ENCODE results near the gene ETV2. TPM values are rescaled to one million over a fixed set of nuclear protein-coding genes. Genes with fewer than 3 reads are reported as not detected.
A peak's percentile ranks its signal among the peaks of the same experiment; 100 is the strongest.
"Not testable (repeated sequence)": the region's sequence is repeated elsewhere in the genome, so short reads cannot be mapped to it uniquely, and the experiment has no call there.

Gene ETV2
- total RNA-seq, 1 donor from 2014 or later: 0.35 TPM

DNA sequence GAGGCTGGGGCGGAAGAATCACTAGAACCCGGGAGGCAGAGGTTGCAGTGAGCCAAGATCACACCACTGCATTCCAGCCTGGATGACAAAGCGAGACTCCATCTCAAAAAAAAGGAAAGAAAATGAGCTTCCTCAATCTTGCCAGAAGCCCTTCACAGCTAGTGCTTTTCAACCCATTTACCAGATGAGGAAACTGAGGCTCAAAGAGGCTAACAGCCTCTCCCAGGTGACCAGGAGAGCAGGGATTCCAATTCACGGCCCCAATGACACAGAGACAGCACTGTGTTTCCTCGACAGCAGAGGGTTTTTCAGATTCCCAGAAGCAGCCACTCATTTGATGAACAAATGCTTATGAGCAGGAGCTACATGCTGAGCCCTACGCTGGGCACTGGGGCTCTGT, 28.0 kb downstream of the ETV2 start:
- no peak for DNase-seq (ENCODE audit: low read depth)
- no peak overlapping the region for H3K4me3 ChIP-seq (ENCODE audit: low read depth, low read length)
- TF ChIP-seq, protein P1, sequence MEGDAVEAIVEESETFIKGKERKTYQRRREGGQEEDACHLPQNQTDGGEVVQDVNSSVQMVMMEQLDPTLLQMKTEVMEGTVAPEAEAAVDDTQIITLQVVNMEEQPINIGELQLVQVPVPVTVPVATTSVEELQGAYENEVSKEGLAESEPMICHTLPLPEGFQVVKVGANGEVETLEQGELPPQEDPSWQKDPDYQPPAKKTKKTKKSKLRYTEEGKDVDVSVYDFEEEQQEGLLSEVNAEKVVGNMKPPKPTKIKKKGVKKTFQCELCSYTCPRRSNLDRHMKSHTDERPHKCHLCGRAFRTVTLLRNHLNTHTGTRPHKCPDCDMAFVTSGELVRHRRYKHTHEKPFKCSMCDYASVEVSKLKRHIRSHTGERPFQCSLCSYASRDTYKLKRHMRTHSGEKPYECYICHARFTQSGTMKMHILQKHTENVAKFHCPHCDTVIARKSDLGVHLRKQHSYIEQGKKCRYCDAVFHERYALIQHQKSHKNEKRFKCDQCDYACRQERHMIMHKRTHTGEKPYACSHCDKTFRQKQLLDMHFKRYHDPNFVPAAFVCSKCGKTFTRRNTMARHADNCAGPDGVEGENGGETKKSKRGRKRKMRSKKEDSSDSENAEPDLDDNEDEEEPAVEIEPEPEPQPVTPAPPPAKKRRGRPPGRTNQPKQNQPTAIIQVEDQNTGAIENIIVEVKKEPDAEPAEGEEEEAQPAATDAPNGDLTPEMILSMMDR (conservative IDR thresholded peaks at IDR 0.05; ENCODE audit: low read depth, low read length): no peak

DNA sequence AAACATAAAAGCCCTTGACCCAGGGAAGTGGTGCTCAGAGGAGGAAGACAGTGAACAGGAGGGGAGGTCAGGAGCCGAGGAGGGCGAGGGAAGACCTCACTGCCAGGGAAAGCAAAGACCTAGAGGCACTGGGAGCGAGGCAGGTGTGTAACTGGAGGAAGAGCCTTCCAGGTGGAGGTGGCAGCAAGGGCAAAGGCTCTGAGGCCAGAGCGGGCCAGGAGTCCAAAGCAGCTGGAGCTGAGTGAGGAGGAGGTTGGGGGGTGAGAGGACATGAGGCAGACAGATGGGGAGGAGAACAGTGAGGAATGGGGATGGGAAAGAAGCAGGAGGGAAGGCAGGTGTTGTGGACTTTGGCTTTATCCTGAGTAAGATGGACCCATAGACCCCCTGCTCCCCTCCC, 28.4 kb downstream of the ETV2 start:
- no peak overlapping the region for H3K4me3 ChIP-seq (ENCODE audit: low read depth, low read length)
- DNase-seq (ENCODE audit: low read depth): no peak
- TF ChIP-seq, protein P1 (conservative IDR thresholded peaks at IDR 0.05; ENCODE audit: low read depth, low read length): no peak

GRCh38 chr19:35670686-35671085, 29.1 kb downstream of the ETV2 start:
- TF ChIP-seq, protein P1 (conservative IDR thresholded peaks at IDR 0.05; ENCODE audit: low read depth, low read length): no peak
- DNase-seq (ENCODE audit: low read depth): no peak
- H3K4me3 ChIP-seq (ENCODE audit: low read depth, low read length): no peak overlapping the region

DNA sequence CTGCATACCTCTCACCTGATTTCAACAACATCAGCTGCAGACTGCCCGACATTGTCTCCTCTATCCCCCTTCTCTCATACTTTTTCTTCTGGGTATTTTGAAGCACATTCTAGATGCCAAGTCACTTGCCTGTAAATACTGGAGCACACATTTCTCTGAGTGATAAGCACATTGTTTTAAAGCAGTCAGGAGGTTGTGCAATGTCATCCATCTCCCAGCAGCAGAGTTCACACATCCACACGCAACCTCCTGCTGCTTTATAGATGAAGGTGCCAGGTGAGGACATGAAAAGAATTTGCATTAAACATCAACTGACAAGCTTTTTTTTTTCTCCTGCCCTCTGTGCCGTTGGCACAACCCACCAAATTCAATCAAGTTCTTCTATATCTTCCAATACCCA, 30.3 kb downstream of the ETV2 start:
- no peak overlapping the region for H3K4me3 ChIP-seq (ENCODE audit: low read depth, low read length)
- DNase-seq (ENCODE audit: low read depth): no peak
- TF ChIP-seq, protein P1 (conservative IDR thresholded peaks at IDR 0.05; ENCODE audit: low read depth, low read length): no peak

DNA sequence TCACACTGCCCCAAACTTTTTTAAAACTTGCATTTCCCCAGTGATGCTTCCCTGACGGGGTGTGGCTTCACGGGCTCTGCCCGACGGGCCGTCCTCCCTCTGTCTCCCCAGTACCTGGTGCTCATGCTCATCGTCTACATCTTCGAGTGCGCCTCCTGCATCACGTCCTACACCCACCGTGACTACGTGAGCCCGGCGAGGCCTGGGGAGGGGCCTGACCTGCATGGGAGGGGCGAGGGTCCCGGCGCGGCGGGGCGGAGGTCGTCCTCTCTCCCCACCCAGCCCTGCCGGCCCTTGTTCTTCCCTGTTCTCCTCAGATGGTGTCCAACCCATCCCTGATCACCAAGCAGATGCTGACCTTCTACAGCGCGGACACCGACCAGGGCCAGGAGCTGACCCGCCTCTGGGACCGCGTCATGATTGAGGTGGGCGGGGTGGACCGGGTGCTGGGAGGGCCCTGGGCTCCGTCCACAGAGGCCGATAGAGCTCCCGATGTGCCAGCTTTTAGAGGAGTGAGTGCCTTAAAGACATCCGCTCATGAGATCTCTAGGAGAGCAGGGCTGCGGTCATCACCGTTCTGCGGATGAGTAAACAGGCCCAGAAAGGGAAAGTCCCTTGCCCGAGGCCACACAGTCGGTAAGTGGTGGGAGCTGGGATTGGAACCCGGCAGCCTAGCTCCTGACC, 31.7 kb downstream of the ETV2 start:
- TF ChIP-seq, protein P1 (conservative IDR thresholded peaks at IDR 0.05; ENCODE audit: low read depth, low read length): no peak
- DNase-seq (ENCODE audit: low read depth): peak; percentile 23
- H3K4me3 ChIP-seq (ENCODE audit: low read depth, low read length): peak overlapping the region; percentile 3

- no peak overlapping the region for H3K4me3 ChIP-seq (ENCODE audit: low read depth, low read length)
- DNase-seq (ENCODE audit: low read depth): no peak
- TF ChIP-seq, protein P1 (conservative IDR thresholded peaks at IDR 0.05; ENCODE audit: low read depth, low read length): no peak
Observed at GRCh38 chr19:35675589-35676140, 34.1 kb downstream of the ETV2 start.

DNA sequence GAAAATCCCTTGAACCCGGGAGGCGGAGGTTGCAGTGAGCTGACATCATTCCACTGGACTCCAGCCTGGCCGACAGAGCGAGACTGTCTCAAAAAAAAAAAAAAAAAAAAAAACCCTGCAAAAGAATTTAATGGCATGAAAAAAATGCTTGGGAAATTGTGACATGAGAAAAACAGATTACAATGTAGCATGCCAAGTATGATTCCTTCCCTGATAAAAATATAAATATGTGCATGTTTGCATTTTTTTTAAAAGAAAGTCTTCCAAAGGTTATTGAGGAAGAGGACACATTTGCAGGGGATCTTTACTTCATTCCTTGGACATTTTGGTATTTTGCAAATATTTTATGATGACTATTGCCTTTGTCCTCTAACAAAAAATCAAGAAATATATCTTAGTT, 48.3 kb downstream of the ETV2 start:
- TF ChIP-seq, protein P1 (conservative IDR thresholded peaks at IDR 0.05; ENCODE audit: low read depth, low read length): no peak
- no peak for DNase-seq (ENCODE audit: low read depth)
- H3K4me3 ChIP-seq (ENCODE audit: low read depth, low read length): no peak overlapping the region

DNA sequence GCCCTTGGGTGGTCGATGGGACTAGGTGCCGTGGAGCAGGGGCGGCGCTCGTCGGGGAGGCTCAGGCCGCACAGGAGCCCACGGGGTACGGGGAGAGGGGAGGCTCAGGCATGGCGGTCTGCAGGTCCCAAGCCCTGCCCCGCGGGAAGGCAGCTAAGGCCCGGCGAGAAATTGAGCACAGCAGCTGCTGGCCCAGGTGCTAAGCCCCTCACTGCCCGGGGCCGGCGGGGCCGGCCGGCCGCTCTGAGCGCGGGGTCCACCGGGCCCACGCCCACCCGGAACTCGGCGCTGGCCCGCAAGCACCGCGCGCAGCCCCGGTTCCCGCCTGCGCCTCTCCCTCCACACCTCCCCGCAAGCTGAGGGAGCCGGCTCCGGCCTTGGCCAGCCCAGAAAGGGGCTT, 49.6 kb downstream of the ETV2 start:
- DNase-seq (ENCODE audit: low read depth); H3K4me3 ChIP-seq (ENCODE audit: low read depth, low read length): not testable (repeated sequence)
